H9 (cell line): ENCODE measurements around the gene TRIM9. TPM values are rescaled to one million over a fixed set of nuclear protein-coding genes. Genes with fewer than 3 reads are reported as not detected.

ENCODE experiments used
- DNase-seq: peaks from one replicate; pipeline ENCODE4 v3.0.0-alpha.2; 2017
- H2AFZ ChIP-seq: one replicate; pipeline ENCODE4 v1.6.1; 2013; ENCODE audit warnings: mild to moderate bottlenecking, low read length, control low read depth, moderate library complexity
- H2AK5ac ChIP-seq: 2 replicates; pipeline ENCODE4 v1.6.1; 2013; ENCODE audit warnings: low read length, control low read depth, mixed read lengths; ENCODE audit not compliant: insufficient read length
- H2BK120ac ChIP-seq: one replicate; pipeline ENCODE4 v1.6.1; 2013; ENCODE audit warnings: low read depth, mild to moderate bottlenecking, low read length, control low read depth, inconsistent platforms; ENCODE audit not compliant: poor library complexity, severe bottlenecking
- H2BK12ac ChIP-seq: 2 replicates; pipeline ENCODE4 v1.6.1; 2013; ENCODE audit warnings: low read length, control low read depth, mixed read lengths, low read depth; ENCODE audit not compliant: insufficient read length
- H2BK15ac ChIP-seq: 2 replicates; pipeline ENCODE4 v1.6.1; 2013; ENCODE audit warnings: low read depth, low read length, control low read depth
- H2BK20ac ChIP-seq: one replicate; pipeline ENCODE4 v1.6.1; 2013; ENCODE audit warnings: low read depth, mild to moderate bottlenecking, low read length, control low read depth, inconsistent platforms; ENCODE audit not compliant: poor library complexity, severe bottlenecking
- H2BK5ac ChIP-seq: 2 replicates; pipeline ENCODE4 v1.6.1; 2013; ENCODE audit warnings: low read length, control low read depth, mixed read lengths; ENCODE audit not compliant: insufficient read length
- H3K14ac ChIP-seq: 2 replicates; pipeline ENCODE4 v1.6.1; 2013; ENCODE audit warnings: low read length, control low read depth; ENCODE audit not compliant: insufficient read depth
- H3K18ac ChIP-seq: 2 replicates; pipeline ENCODE4 v1.6.1; 2013; ENCODE audit warnings: low read depth, mild to moderate bottlenecking, mixed read lengths, low read length, control low read depth; ENCODE audit not compliant: insufficient read length
- H3K23ac ChIP-seq: 2 replicates; pipeline ENCODE4 v1.6.1; 2013; ENCODE audit warnings: low read length, control low read depth, mixed read lengths, low read depth; ENCODE audit not compliant: insufficient read length
- H3K23me2 ChIP-seq: 2 replicates; pipeline ENCODE4 v1.6.1; 2013; ENCODE audit warnings: low read depth, mild to moderate bottlenecking, mixed read lengths, low read length, control low read depth; ENCODE audit not compliant: insufficient read length, poor library complexity, severe bottlenecking
- H3K27ac ChIP-seq: 2 replicates; pipeline ENCODE4 v1.5.1; 2013; ENCODE audit warnings: low read length, control low read depth, mixed read lengths, low read depth; ENCODE audit not compliant: insufficient read length
- H3K27me3 ChIP-seq: 2 replicates; pipeline ENCODE4 v1.6.1; 2013; ENCODE audit warnings: low read length, control low read depth, inconsistent platforms; ENCODE audit not compliant: insufficient read depth
- H3K4ac ChIP-seq: 2 replicates; pipeline ENCODE4 v1.6.1; 2013; ENCODE audit warnings: low read depth, mild to moderate bottlenecking, control low read depth, inconsistent platforms, low read length, moderate library complexity
- H3K4me1 ChIP-seq: 2 replicates; pipeline ENCODE4 v1.6.1; 2013; ENCODE audit warnings: low read length, control low read depth, inconsistent platforms; ENCODE audit not compliant: insufficient read depth
- H3K4me2 ChIP-seq: 2 replicates; pipeline ENCODE4 v1.6.1; 2013; ENCODE audit warnings: low read length, control low read depth, mixed read lengths; ENCODE audit not compliant: insufficient read length, insufficient read depth
- H3K56ac ChIP-seq: 2 replicates; pipeline ENCODE4 v1.6.1; 2013; ENCODE audit warnings: low read depth, mild to moderate bottlenecking, mixed read lengths, low read length, control low read depth; ENCODE audit not compliant: insufficient read length
- H3K79me1 ChIP-seq: 2 replicates; pipeline ENCODE4 v1.6.1; 2013; ENCODE audit warnings: low read depth, mild to moderate bottlenecking, moderate library complexity, low read length, control low read depth, inconsistent platforms; ENCODE audit not compliant: insufficient read depth, poor library complexity, severe bottlenecking
- H3K79me2 ChIP-seq: 2 replicates; pipeline ENCODE4 v1.6.1; 2013; ENCODE audit warnings: low read length, control low read depth, inconsistent platforms; ENCODE audit not compliant: insufficient read depth
- H3K9ac ChIP-seq: 2 replicates; pipeline ENCODE4 v1.6.1; 2013; ENCODE audit warnings: low read length, control low read depth, mixed read lengths; ENCODE audit not compliant: insufficient read length; ENCODE audit errors: extremely low read depth
- H3K9me3 ChIP-seq: one replicate; pipeline ENCODE4 v1.6.1; 2013; ENCODE audit warnings: low read depth, low read length, inconsistent platforms; ENCODE audit not compliant: control insufficient read depth
- H3T11ph ChIP-seq: one replicate; pipeline ENCODE4 v1.6.1; 2013; ENCODE audit warnings: mild to moderate bottlenecking, low read length, control low read depth, inconsistent platforms
- H4K20me1 ChIP-seq: one replicate; pipeline ENCODE4 v1.6.1; 2013; ENCODE audit not compliant: control insufficient read depth, insufficient read length, insufficient read depth
- H4K5ac ChIP-seq: 2 replicates; pipeline ENCODE4 v1.6.1; 2013; ENCODE audit warnings: low read depth, mild to moderate bottlenecking, mixed read lengths, low read length, control low read depth; ENCODE audit not compliant: insufficient read length
- H4K8ac ChIP-seq: replicated peaks from 2 replicates; pipeline ENCODE4 v1.6.1; 2013; ENCODE audit warnings: low read length, control low read depth, mixed read lengths, low read depth; ENCODE audit not compliant: insufficient read length
- H4K91ac ChIP-seq: 2 replicates; pipeline ENCODE4 v1.6.1; 2013; ENCODE audit warnings: low read depth, mild to moderate bottlenecking, moderate library complexity, mixed read lengths, low read length, control low read depth; ENCODE audit not compliant: insufficient read length
- H3K27ac Mint-ChIP-seq, 3 experiments: 2 replicates in 2 of 3; 3 replicates in 1 of 3; pipeline ENCODE4 v1.8.0; 2020 to 2021; ENCODE audit warnings: mixed read lengths in 3 of 3, mild to moderate bottlenecking in 1 of 3, moderate library complexity in 1 of 3
- H3K27me3 Mint-ChIP-seq: 2 replicates; pipeline ENCODE4 v1.8.0; 2021; ENCODE audit warnings: low read depth, mild to moderate bottlenecking, moderate library complexity, mixed read lengths
- H3K36me3 Mint-ChIP-seq, 3 experiments: 2 replicates in 2 of 3; 3 replicates in 1 of 3; pipeline ENCODE4 v1.8.0; 2020 to 2021; ENCODE audit warnings: low read depth in 3 of 3, mixed read lengths in 3 of 3; ENCODE audit not compliant: insufficient read depth in 1 of 3
- H3K4me1 Mint-ChIP-seq, 2 experiments: 2 replicates each; pipeline ENCODE4 v1.8.0; 2020; ENCODE audit warnings: mixed read lengths in 2 of 2
- H3K4me3 Mint-ChIP-seq, 2 experiments: 2 replicates in 1 of 2; 3 replicates in 1 of 2; pipeline ENCODE4 v1.8.0; 2020 to 2021; ENCODE audit warnings: mild to moderate bottlenecking in 2 of 2, mixed read lengths in 2 of 2, moderate library complexity in 1 of 2
- H3K9me3 Mint-ChIP-seq, 2 experiments: 2 replicates in 1 of 2; 3 replicates in 1 of 2; pipeline ENCODE4 v1.8.0; 2020; ENCODE audit warnings: mild to moderate bottlenecking in 2 of 2, mixed read lengths in 2 of 2, moderate library complexity in 1 of 2
- CTCF ChIP-seq: fragments of 200-600 bp; sonication (generic); conservative IDR thresholded peaks from 3 replicates; pipeline ENCODE4 v1.8.0; 2021; ENCODE audit warnings: antibody characterized with exemption, mild to moderate bottlenecking
- WGBS: extraction: QIAGEN DNeasy Blood & Tissue Kit; methylation state at CpG from one replicate; pipeline ENCODE4 v1.1.7; 2013; ENCODE audit warnings: missing lambda C conversion rate, low lambda C conversion rate, mixed read lengths; ENCODE audit not compliant: insufficient read length; ENCODE audit errors: extremely low coverage; 5-methylcytosine and 5-hydroxymethylcytosine counted together
- total RNA-seq: library from RNA; stranded (reverse); gene quantifications from 2 replicates; pipeline ENCODE4 v1.2.1, GENCODE V29; 2021

Gene TRIM9
- total RNA-seq, 1 experiment from 2014 or later, result 0.98 TPM

- Histone ChIP-seq H2AK5ac (no peak overlapping the region), H3K9ac (no peak overlapping the region)
Observed at GRCh38 chr14:51138404-51139103, 43.6 kb upstream of the TRIM9 start.

More at GRCh38 chr14:51138404-51139103, 43.6 kb upstream of the TRIM9 start:
- no peaks in the 10 kb centered on the region for H3K4me1 ChIP-seq
- H2BK120ac ChIP-seq, result no peak overlapping the region
- no peaks in the 10 kb centered on the region for H3K79me1 ChIP-seq
- no peak overlapping the region for H3T11ph ChIP-seq
- no peak overlapping the region for H3K18ac ChIP-seq
- Mint-ChIP-seq H3K4me3 (no peak overlapping the region), H3K4me1 (peaks cover 28% of the 10 kb centered on the region in 2 experiments), H3K9me3 (peaks cover 27 to 33% of the 10 kb centered on the region in 2 experiments), H3K36me3 (peaks cover 5 to 36% (median 7%) of the 10 kb centered on the region in 3 experiments; a peak in 6 of 7 replicates), H3K27me3 (no peaks in the 10 kb centered on the region), H3K27ac (peak overlapping the region in 2 of 3 experiments; percentile 56 to 91; a peak in 3 of 7 replicates)
- H2AFZ ChIP-seq, result no peak overlapping the region
- no peaks in the 10 kb centered on the region for H3K9me3 ChIP-seq
- H3K27ac ChIP-seq, result no peak overlapping the region
- H3K4ac ChIP-seq, result no peak overlapping the region
- no peak for DNase-seq
- H2BK15ac ChIP-seq, result no peak overlapping the region
- H4K5ac ChIP-seq, result no peak overlapping the region
- H4K8ac ChIP-seq, result no peak overlapping the region
- H2BK20ac ChIP-seq, result no peak overlapping the region
- H3K27me3 ChIP-seq, result no peaks in the 10 kb centered on the region
- TF ChIP-seq CTCF, result no peak
- no peak overlapping the region for H3K56ac ChIP-seq
- H3K4me2 ChIP-seq, result no peak overlapping the region
- H2BK12ac ChIP-seq, result no peak overlapping the region
- no peak overlapping the region for H3K23ac ChIP-seq
- H3K79me2 ChIP-seq, result no peaks in the 10 kb centered on the region
- no CpG with 5 or more reads among the region's 2 CpGs for WGBS
- H2BK5ac ChIP-seq, result no peak overlapping the region
- H3K23me2 ChIP-seq, result no peaks in the 10 kb centered on the region
- H4K20me1 ChIP-seq, result no peaks in the 10 kb centered on the region
- H3K14ac ChIP-seq, result no peak overlapping the region
- H4K91ac ChIP-seq, result no peak overlapping the region
